HCT116 (cell line): ENCODE measurements around the gene EHF. TPM values are rescaled to one million over a fixed set of nuclear protein-coding genes. Genes with fewer than 3 reads are reported as not detected.
A peak's percentile ranks its signal among the peaks of the same experiment; 100 is the strongest.

Experiments
- ATAC-seq: fragments of 200-7000 bp; cut with Tn5 transposase; 2 replicates; pipeline ENCODE4 v1.9.1; 2020; ENCODE audit warnings: mild to moderate bottlenecking, moderate library complexity
- BruUV-seq: library from RNA; stranded (reverse); fragments of 400-500 nt; replicated peaks from 2 replicates; lab custom pipeline; 2021; lab: Mats Ljungman, UMichigan
- CTCF ChIA-PET: fragments of 300-600 bp; sonication (Branson Sonifier 250); formaldehyde crosslinking; loops from one replicate; lab custom pipeline; 2021; ENCODE audit warnings: antibody characterized with exemption; lab: Charles Lee
- POLR2A ChIA-PET: fragments of 300-600, 350-600 bp; sonication (Branson Sonifier 250); formaldehyde crosslinking; loops from one replicate; lab custom pipeline; 2021; ENCODE audit warnings: antibody characterized with exemption; lab: Charles Lee
- RAD21 ChIA-PET, 2 experiments: fragments of 300-600 bp; sonication (Branson Sonifier 250); formaldehyde crosslinking; loops; one replicate each; lab custom pipeline; 2023; ENCODE audit warnings: low total read pairs in 2 of 2; ENCODE audit not compliant: uncharacterized antibody in 2 of 2, unreplicated experiment in 2 of 2, low non-redundant PET in 1 of 2; lab: Charles Lee
- DNase-seq: peaks from one replicate; pipeline ENCODE4 v3.0.0-alpha.2; 2010; ENCODE audit warnings: low read depth, low spot score
- H2AFZ ChIP-seq: fragments of 200-600 bp; shearing (Covaris generic), sonication (generic); 2 replicates; pipeline ENCODE4 v1.6.1; 2017; ENCODE audit warnings: low read depth, mixed run types, mixed read lengths, antibody characterized with exemption, low read length; ENCODE audit not compliant: poor library complexity, severe bottlenecking
- H3K27ac ChIP-seq: 2 replicates; pipeline ENCODE4 v1.5.1; 2012; ENCODE audit warnings: low read depth, low read length
- H3K27me3 ChIP-seq: fragments of 200-600 bp; sonication (generic); 2 replicates; pipeline ENCODE4 v1.6.1; 2016; ENCODE audit warnings: mixed run types, low read length, mixed read lengths; ENCODE audit not compliant: insufficient read depth
- H3K36me3 ChIP-seq, 2 experiments: fragments of 200-500 bp in 1 of 2; fragments of 200-600 bp in 1 of 2; sonication (Bioruptor generic) in 1 of 2; sonication (generic) in 1 of 2; 2 replicates each; pipeline versions ENCODE4 v1.5.1 to v1.6.1; 2014 to 2016; ENCODE audit warnings: low read length in 2 of 2, inconsistent platforms in 1 of 2, mixed read lengths in 1 of 2, mixed run types in 1 of 2; ENCODE audit not compliant: insufficient read depth in 2 of 2, control insufficient read depth in 1 of 2
- H3K4me1 ChIP-seq, 2 experiments: fragments of 200-600 bp in 1 of 2; sonication (generic) in 1 of 2; 2 replicates each; pipeline versions ENCODE4 v1.5.1 to v1.6.1; 2012 to 2017; ENCODE audit warnings: low read length in 2 of 2, inconsistent platforms in 1 of 2, mild to moderate bottlenecking in 1 of 2, mixed read lengths in 1 of 2, mixed run types in 1 of 2, moderate library complexity in 1 of 2; ENCODE audit not compliant: insufficient read depth in 2 of 2, control insufficient read depth in 1 of 2
- H3K4me2 ChIP-seq: fragments of 200-600 bp; sonication (generic); 2 replicates; pipeline ENCODE4 v1.6.1; 2017; ENCODE audit warnings: mixed run types, low read length, mixed read lengths
- H3K4me3 ChIP-seq, 2 experiments: fragments of 200-600 bp in 1 of 2; sonication (generic) in 1 of 2; replicated peaks in 1 of 2; 2 replicates each; pipeline ENCODE4 v1.5.1; 2011 to 2016; ENCODE audit warnings: low read length in 2 of 2, control low read depth in 1 of 2, low read depth in 1 of 2, mild to moderate bottlenecking in 1 of 2, mixed read lengths in 1 of 2, mixed run types in 1 of 2
- H3K79me2 ChIP-seq: fragments of 200-600 bp; sonication (generic); 2 replicates; pipeline ENCODE4 v1.6.1; 2017; ENCODE audit warnings: mild to moderate bottlenecking, mixed run types, low read length, moderate library complexity, mixed read lengths; ENCODE audit not compliant: insufficient read depth
- H3K9ac ChIP-seq: fragments of 200-600 bp; sonication (generic); 2 replicates; pipeline ENCODE4 v1.6.1; 2016; ENCODE audit warnings: low read length, mixed read lengths
- H3K9me2 ChIP-seq: fragments of 200-600 bp; sonication (generic), shearing (Covaris generic); 2 replicates; pipeline ENCODE4 v1.6.1; 2017; ENCODE audit warnings: mixed run types, mild to moderate bottlenecking, moderate library complexity; ENCODE audit not compliant: insufficient read depth
- H3K9me3 ChIP-seq, 2 experiments: fragments of 200-500 bp in 1 of 2; fragments of 200-600 bp in 1 of 2; sonication (Bioruptor generic) in 1 of 2; sonication (generic) in 1 of 2; 2 replicates each; pipeline ENCODE4 v1.6.1; 2014 to 2017; ENCODE audit warnings: low read length in 2 of 2, mixed read lengths in 2 of 2, inconsistent platforms in 1 of 2, low read depth in 1 of 2, mild to moderate bottlenecking in 1 of 2, mixed run types in 1 of 2, moderate library complexity in 1 of 2; ENCODE audit not compliant: control insufficient read depth in 1 of 2, insufficient read depth in 1 of 2
- H4K20me1 ChIP-seq: fragments of 200-600 bp; sonication (generic), shearing (Covaris generic); 2 replicates; pipeline ENCODE4 v1.6.1; 2017; ENCODE audit warnings: mixed run types, mild to moderate bottlenecking, moderate library complexity; ENCODE audit not compliant: insufficient read depth
- CBX3 ChIP-seq: IDR thresholded peaks from 2 replicates; pipeline ENCODE4 v1.6.1; 2012; ENCODE audit warnings: low read depth
- CEBPB ChIP-seq: IDR thresholded peaks from 2 replicates; pipeline ENCODE4 v1.6.1; 2012; ENCODE audit warnings: low read depth
- EGR1 ChIP-seq: IDR thresholded peaks from 2 replicates; pipeline ENCODE4 v1.6.1; 2012; ENCODE audit warnings: low read depth
- EZH2phosphoT487 ChIP-seq: fragments of 200-600 bp; IDR thresholded peaks from 2 replicates; pipeline ENCODE4 v1.6.1; 2018; ENCODE audit warnings: antibody characterized with exemption, borderline replicate concordance
- FOSL1 ChIP-seq: IDR thresholded peaks from 2 replicates; pipeline ENCODE4 v1.6.1; 2012; ENCODE audit warnings: low read depth
- JUND ChIP-seq: IDR thresholded peaks from 2 replicates; pipeline ENCODE4 v1.6.1; 2012
- POLR2A ChIP-seq: IDR thresholded peaks from 2 replicates; pipeline ENCODE4 v1.7.0; 2011; ENCODE audit warnings: borderline replicate concordance; ENCODE audit not compliant: insufficient read depth, insufficient read length; ENCODE audit errors: extremely low read depth
- POLR2AphosphoS5 ChIP-seq: IDR thresholded peaks from 2 replicates; pipeline ENCODE4 v1.6.1; 2011; ENCODE audit warnings: mild to moderate bottlenecking, low read depth, low read length, moderate library complexity
- RAD21 ChIP-seq: IDR thresholded peaks from 2 replicates; pipeline ENCODE4 v1.6.1; 2012; ENCODE audit warnings: low read depth, mild to moderate bottlenecking
- SP1 ChIP-seq: IDR thresholded peaks from 2 replicates; pipeline ENCODE4 v1.6.1; 2012; ENCODE audit warnings: low read depth
- SRF ChIP-seq: IDR thresholded peaks from 2 replicates; pipeline ENCODE4 v1.6.1; 2012; ENCODE audit warnings: low read depth
- YY1 ChIP-seq: IDR thresholded peaks from 2 replicates; pipeline ENCODE4 v1.6.1; 2011; ENCODE audit warnings: low read length, low read depth, moderate library complexity, mild to moderate bottlenecking; ENCODE audit not compliant: insufficient replicate concordance; ENCODE audit errors: extremely low read depth
- ZFX ChIP-seq: fragments of 450-650 bp; IDR thresholded peaks from 2 replicates; pipeline ENCODE4 v1.6.1; 2017
- intact Hi-C: fragments of 100-400 bp; cut with micrococcal nuclease; formaldehyde crosslinking; loops from 2 replicates; pipeline ENCODE4 v1.10.0; 2022
- total RNA-seq: library from RNA; stranded (reverse); gene quantifications from one replicate; pipeline ENCODE4 v1.2.1, GENCODE V29; 2021; ENCODE audit not compliant: unreplicated experiment
- TF ChIP-seq, protein P1 (sequence below): IDR thresholded peaks from 2 replicates; pipeline ENCODE4 v1.6.1; 2012
- TF ChIP-seq, protein P2 (sequence below): IDR thresholded peaks from 2 replicates; pipeline ENCODE4 v1.6.1; 2011; ENCODE audit warnings: mild to moderate bottlenecking, low read length, moderate library complexity; ENCODE audit not compliant: insufficient replicate concordance; ENCODE audit errors: extremely low read depth
- TF ChIP-seq, protein P3 (sequence below), 3 experiments: fragments of 200-600 bp in 1 of 3; sonication (generic) in 1 of 3; IDR thresholded peaks in 2 of 3; conservative IDR thresholded peaks in 1 of 3; 2 replicates each; pipeline ENCODE4 v1.5.1; 2012 to 2017; ENCODE audit warnings: low read depth in 2 of 3, low read length in 2 of 3, antibody characterized with exemption in 1 of 3, borderline replicate concordance in 1 of 3, control low read depth in 1 of 3, mild to moderate bottlenecking in 1 of 3, mixed read lengths in 1 of 3, mixed run types in 1 of 3, moderate library complexity in 1 of 3; ENCODE audit not compliant: insufficient read depth in 1 of 3

Gene EHF
- total RNA-seq, 1 experiment from 2014 or later = 51.5 TPM

DNA sequence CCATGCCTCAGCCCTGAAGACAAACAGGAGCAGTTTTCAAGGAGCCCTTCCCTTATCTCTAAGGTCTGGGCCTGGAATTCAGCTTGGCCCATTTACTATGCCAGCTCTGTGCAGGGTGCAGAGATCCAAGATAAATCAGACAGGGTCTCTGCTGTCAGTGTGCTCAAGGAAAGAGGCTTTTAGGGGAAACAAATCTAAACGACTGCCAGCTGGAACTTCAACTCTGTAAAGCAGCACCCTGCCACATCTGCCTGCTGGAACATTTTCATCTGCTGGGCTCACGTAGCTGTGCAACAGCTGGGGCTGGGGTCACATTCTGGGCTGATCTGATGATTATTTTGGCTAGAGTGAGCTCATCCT lies 19.8 kb upstream of the EHF start:
- H4K20me1 ChIP-seq = no peaks in the 10 kb centered on the region
- peak overlapping the region in 1 of 2 experiments; percentile 27; a peak in 2 of 4 replicates for H3K4me3 ChIP-seq
- peaks cover 0 to 5% of the 10 kb centered on the region in 2 experiments; a peak in 1 of 4 replicates for H3K9me3 ChIP-seq
- RAD21 ChIA-PET = interaction anchor here (0.7 to 1.5 kb wide), 4 partner anchors 9 to 52 kb away, joined by 3 to 5 read pairs (median 4); no protein-coding TSS in a partner anchor
- no peaks in the 10 kb centered on the region for H3K9me2 ChIP-seq
- peak overlapping the region; percentile 92 for H3K27ac ChIP-seq
- intact Hi-C loops = loop anchor here (2.0 to 5.0 kb wide), 2 partner anchors 54 to 86 kb away; no protein-coding TSS in a partner anchor
- no peaks in the 10 kb centered on the region for H3K79me2 ChIP-seq
- POLR2A ChIA-PET = interaction anchor here (0.8 to 2.0 kb wide), 6 partner anchors 9 to 40 kb away, joined by 3 to 7 read pairs (median 4); no protein-coding TSS in a partner anchor
- H3K36me3 ChIP-seq = peaks cover 0 to 16% of the 10 kb centered on the region in 2 experiments; a peak in 2 of 4 replicates
- H3K9ac ChIP-seq = peak overlapping the region; percentile 73
- no peak for DNase-seq
- H2AFZ ChIP-seq = no peak overlapping the region
- peak overlapping the region; percentile 49 for H3K4me2 ChIP-seq
- TF ChIP-seq SRF (no peak), YY1 (no peak), ZFX (no peak), RAD21 (no peak), JUND (no peak), CBX3 (no peak), EGR1 (no peak), FOSL1 (no peak)
- no TSS peak for BruUV-seq
- CTCF ChIA-PET = interaction anchor here (0.8 to 2.5 kb wide), 3 partner anchors 15 to 240 kb away, joined by 3 to 11 read pairs (median 3); no protein-coding TSS in a partner anchor
- peak; percentile 15 for ATAC-seq
- no peaks in the 10 kb centered on the region for H3K27me3 ChIP-seq
- peaks cover 60 to 80% of the 10 kb centered on the region in 2 experiments for H3K4me1 ChIP-seq

DNA sequence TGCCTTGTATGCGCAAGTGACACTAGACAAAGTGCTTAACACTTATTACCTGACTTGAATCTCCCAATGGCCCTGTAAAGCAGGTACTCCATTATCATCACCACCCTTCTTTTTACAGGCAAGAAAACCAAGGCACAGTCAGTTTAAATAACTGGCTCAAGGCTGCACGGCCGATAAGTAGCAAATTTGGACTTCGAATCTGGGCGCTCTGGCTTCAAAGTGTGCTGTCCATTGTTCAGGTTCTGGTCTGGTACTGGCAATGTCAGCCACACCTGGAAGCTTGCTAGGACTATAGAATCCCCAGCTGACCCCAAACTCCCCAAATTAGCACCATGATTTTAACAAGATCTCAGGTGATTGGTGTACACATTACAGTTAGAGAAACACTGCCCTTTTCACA lies 19.3 kb upstream of the EHF start:
- ATAC-seq (no peak), DNase-seq (no peak)
- Histone ChIP-seq H3K9me3 (no peaks in the 10 kb centered on the region; a peak in 1 of 4 replicates), H3K4me3 (no peak overlapping the region), H4K20me1 (no peaks in the 10 kb centered on the region), H2AFZ (no peak overlapping the region), H3K36me3 (peaks cover 0 to 10% of the 10 kb centered on the region in 2 experiments; a peak in 2 of 4 replicates), H3K27ac (peak overlapping the region; percentile 92), H3K4me1 (peaks cover 63 to 85% of the 10 kb centered on the region in 2 experiments), H3K79me2 (no peaks in the 10 kb centered on the region), H3K9me2 (no peaks in the 10 kb centered on the region), H3K9ac (peak overlapping the region; percentile 73), H3K4me2 (peak overlapping the region; percentile 49), H3K27me3 (no peaks in the 10 kb centered on the region)
- ChIA-PET RAD21 (interaction anchor here (1.3 to 1.5 kb wide), 2 partner anchors 39 to 52 kb away, joined by 3 to 5 read pairs; no protein-coding TSS in a partner anchor), POLR2A (interaction anchor here (1.1 to 2.0 kb wide), 3 partner anchors 8 to 40 kb away, joined by 3 to 7 read pairs (median 7); no protein-coding TSS in a partner anchor), CTCF (interaction anchor here (0.8 to 2.5 kb wide), 3 partner anchors 15 to 240 kb away, joined by 3 to 11 read pairs (median 3); no protein-coding TSS in a partner anchor)
- intact Hi-C loops = loop anchor here (2.0 to 5.0 kb wide), 2 partner anchors 53 to 86 kb away; no protein-coding TSS in a partner anchor
- no TSS peak for BruUV-seq
- TF ChIP-seq, protein P1, sequence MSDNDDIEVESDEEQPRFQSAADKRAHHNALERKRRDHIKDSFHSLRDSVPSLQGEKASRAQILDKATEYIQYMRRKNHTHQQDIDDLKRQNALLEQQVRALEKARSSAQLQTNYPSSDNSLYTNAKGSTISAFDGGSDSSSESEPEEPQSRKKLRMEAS = no peak
- TF ChIP-seq POLR2A = no peak
- TF ChIP-seq EZH2phosphoT487 = no peak
- TF ChIP-seq, protein P2, sequence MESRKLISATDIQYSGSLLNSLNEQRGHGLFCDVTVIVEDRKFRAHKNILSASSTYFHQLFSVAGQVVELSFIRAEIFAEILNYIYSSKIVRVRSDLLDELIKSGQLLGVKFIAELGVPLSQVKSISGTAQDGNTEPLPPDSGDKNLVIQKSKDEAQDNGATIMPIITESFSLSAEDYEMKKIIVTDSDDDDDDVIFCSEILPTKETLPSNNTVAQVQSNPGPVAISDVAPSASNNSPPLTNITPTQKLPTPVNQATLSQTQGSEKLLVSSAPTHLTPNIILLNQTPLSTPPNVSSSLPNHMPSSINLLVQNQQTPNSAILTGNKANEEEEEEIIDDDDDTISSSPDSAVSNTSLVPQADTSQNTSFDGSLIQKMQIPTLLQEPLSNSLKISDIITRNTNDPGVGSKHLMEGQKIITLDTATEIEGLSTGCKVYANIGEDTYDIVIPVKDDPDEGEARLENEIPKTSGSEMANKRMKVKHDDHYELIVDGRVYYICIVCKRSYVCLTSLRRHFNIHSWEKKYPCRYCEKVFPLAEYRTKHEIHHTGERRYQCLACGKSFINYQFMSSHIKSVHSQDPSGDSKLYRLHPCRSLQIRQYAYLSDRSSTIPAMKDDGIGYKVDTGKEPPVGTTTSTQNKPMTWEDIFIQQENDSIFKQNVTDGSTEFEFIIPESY = no peak
- TF ChIP-seq FOSL1 = no peak
- no peak for TF ChIP-seq CEBPB
- no peak for TF ChIP-seq POLR2AphosphoS5
- no peak for TF ChIP-seq SP1
- no peak for TF ChIP-seq JUND
- TF ChIP-seq, protein P3, sequence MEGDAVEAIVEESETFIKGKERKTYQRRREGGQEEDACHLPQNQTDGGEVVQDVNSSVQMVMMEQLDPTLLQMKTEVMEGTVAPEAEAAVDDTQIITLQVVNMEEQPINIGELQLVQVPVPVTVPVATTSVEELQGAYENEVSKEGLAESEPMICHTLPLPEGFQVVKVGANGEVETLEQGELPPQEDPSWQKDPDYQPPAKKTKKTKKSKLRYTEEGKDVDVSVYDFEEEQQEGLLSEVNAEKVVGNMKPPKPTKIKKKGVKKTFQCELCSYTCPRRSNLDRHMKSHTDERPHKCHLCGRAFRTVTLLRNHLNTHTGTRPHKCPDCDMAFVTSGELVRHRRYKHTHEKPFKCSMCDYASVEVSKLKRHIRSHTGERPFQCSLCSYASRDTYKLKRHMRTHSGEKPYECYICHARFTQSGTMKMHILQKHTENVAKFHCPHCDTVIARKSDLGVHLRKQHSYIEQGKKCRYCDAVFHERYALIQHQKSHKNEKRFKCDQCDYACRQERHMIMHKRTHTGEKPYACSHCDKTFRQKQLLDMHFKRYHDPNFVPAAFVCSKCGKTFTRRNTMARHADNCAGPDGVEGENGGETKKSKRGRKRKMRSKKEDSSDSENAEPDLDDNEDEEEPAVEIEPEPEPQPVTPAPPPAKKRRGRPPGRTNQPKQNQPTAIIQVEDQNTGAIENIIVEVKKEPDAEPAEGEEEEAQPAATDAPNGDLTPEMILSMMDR (IDR thresholded peaks at IDR 0.05 in 2 of 3, conservative IDR thresholded peaks at IDR 0.05 in 1 of 3; ENCODE audit: borderline replicate concordance in 1 of 3, insufficient read depth in 1 of 3, low read depth in 2 of 3, low read length in 2 of 3) = no peak
